Stimulated activated CD8-positive, alpha-beta memory T cell treated with anti-CD3 and anti-CD28 coated beads, Interleukin-7, amount 100 ng/mL, for 24 hours (primary cell): ENCODE results near the gene PPP2CA.
"Not testable (repeated sequence)": the region's sequence is repeated elsewhere in the genome, so short reads cannot be mapped to it uniquely, and the experiment has no call there.

ENCODE experiments used
- DNase-seq: peaks from one replicate; pipeline ENCODE4 v3.0.0-alpha.2; 2020; ENCODE audit warnings: low read depth

PPP2CA gene

DNA sequence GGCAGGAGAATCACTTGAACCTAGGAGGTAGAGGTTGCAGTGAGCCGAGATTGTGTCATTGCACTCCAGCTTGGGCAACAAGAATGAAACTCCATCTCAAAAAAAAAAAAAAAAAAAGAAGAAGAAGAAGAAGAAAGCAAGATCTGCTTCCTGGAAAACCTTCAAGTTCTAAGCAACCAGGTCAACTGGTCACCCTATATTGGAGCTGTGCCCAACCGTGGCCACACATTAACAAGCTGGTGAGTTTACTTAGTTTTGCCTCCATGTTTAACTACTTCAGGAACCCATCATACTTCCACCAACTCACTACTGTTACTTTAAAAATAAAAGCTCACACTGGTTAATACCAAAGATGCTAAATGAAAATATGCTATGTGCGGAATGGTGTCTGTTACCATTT lies 36.8 kb downstream of the PPP2CA start:
- DNase-seq = no peak

DNA sequence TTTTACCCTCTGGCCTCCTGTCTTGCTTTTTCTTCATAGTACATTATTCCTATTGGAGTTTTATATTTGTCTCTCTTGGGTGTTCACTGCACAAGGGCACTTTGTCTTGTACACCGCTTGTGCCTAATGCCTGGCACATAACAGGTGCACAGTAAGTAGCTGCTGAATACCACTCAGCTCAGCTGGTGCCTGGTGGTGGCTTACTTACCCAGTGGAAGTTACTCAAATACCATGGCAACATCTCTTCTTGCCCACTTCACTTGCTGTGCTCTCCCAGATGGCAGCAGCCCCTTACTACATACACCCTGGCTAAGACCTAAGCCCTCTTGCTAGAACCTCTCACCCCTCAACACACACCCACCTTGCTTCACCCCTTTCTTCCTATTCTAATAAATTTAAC lies 37.8 kb downstream of the PPP2CA start:
- DNase-seq = no peak

DNA sequence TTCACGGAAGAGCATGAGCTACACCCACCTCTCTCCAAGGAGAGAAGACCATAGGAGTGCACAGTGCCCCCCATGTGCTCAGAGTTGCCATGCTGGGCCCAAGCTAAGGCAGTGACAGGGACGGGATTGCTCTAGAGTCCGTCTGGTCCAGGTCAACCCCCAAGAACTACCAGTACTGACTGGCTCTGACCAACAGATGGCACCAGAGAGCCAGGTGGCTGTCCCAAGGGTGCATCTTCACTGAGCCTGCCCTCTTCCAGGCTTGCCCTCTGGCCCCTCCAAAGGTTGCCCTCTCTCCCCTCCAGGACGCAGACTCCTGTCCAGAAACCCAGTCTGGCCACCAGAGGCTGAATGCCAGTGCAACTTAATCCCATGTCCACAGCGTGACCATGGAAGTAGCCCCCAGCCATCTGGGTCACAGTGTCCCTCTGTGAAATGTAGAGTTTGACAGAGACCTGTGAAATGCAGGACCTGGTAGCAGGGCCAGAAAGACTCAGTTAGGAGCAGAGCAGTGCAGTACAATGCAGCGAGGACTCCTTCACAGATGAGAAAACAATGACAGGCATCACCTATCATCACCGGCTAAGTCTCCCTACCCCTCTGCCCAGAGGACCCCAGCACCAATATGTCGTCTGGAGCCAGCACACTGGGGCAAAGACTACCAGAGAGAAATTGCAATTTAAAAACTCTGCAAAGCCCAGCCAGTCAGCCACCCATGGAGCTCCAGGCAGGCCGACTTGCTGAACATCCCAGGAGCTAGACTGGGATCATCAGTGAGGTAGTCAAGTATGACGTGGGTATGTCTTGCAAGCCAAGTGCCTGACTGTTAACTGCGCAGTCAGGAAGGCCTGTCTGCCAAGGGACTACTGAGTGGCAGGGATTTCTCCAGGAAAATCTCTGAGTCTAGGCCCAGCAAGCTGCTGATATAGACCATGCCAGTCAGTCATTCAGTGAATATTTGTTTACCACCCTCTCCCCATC lies 41.4 kb downstream of the PPP2CA start:
- DNase-seq = peak; percentile 53

DNA sequence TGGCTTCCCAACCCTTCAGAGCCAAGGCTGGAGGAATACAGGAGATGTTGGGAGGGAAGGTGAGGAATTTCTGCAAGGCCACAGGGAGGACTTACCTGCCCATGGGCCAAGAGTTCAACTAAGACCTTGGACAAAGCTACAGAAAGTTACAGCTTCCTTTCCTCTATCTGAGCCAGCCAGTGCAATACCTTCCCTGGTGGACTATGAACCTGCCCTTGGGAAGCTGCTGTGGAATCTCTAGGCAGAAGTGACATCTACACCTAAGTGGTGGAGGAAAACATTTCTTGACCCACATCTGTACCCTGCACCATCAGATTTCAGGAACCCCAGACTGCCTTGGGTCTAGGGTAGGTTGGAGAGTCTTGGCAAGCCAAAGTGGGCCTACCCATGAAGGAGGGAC lies 42.4 kb downstream of the PPP2CA start:
- no peak for DNase-seq

DNA sequence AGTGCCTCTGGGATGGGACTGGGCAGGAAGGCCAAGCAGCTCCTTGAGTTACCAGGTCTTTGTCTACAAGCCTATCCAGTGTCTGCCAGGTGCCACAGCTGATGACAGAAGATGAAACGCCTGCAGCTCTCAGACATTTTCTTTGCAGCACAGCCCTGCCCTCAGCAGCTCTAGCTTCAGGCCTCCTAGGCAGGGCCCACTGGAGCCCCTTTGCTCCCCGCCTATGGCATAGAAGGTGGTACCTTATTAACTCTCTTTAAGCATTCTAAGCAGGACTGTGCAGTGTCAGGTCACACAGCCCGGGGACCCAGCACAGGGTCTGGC lies 47.8 kb downstream of the PPP2CA start:
- DNase-seq = no peak

DNA sequence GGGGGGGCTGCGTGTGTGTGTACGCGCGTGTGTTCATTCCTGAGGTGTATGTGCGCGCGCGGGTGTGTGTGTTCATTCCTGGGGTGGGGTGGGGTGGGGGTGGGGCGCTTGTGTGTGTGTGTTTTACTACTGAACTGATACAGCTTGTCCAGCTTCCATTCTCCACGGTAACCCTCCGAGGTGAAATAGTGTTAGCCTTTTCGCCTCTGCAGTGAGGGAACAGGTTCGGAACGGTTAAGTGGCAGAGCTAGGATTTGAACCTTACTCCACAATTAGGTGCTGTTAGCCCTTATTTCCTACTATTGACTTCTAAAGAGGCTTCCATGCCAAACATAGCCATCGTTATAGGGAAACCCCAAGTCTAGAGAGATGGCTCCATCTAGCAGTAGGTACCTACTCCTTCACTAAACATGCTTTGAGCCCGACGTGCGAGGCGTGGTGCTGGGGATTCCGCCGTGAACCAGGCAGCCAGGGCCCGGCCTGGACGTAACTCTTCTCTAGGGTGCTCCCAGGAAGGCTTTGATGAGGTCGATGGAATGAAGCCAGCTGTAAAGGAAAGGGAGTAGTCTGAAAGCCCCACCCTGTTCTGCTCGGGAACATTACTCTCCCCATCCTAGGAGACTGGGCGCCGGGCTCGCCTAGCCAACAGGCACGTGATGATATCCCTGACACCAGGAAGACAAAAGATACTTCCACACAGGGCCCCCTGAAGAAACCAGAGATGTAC lies 48.3 kb downstream of the PPP2CA start:
- DNase-seq = no peak

DNA sequence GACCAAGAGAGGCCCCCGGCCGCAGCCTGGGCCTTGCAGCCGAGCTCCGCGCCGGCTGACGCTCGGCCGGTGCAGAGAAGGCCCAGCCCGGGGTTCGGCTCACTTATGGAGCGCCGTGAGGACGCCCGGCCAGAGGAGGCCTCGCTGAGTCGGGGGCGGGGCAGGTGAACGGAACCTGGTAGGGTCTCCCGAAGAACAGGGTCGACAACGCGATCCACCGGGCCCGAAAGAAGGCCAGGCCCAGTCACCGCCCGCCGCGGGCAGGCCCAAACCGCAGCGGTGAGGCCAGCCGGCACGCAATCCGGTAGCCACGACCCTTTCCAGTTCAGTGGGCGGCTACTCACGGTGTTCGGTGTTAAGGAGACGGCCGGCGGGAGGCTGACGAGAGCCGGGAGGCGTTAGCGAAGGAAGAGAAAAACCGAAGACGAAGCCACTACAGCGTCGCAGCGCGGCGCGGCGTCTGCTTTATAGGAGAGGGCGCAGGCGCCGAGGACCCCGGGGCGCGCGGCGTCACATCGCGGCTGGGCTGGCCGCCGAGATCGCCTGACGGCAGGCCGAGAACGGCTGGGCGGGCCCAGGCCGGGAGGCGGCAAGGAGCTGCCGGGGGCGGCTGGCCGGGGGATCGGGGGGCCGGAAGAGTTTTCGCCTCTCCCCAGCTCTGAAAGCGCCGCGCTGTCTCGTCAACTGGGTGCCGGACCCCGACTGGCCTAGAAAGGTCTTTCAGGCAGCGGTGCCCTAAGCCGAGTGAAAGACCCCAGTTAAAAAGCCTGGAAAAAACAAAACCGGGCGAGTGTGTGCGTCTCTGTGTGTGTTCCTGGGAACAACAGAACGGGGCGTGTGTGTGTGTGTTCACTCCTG lies 49.1 kb downstream of the PPP2CA start, which contains the start of gene SKP1:
TSS of gene SKP1 (minus strand) at position 440 of the 858 bp plus-strand sequence. CDS start 2,928 bp downstream, outside the sequence.
- peak; percentile 64 for DNase-seq

DNA sequence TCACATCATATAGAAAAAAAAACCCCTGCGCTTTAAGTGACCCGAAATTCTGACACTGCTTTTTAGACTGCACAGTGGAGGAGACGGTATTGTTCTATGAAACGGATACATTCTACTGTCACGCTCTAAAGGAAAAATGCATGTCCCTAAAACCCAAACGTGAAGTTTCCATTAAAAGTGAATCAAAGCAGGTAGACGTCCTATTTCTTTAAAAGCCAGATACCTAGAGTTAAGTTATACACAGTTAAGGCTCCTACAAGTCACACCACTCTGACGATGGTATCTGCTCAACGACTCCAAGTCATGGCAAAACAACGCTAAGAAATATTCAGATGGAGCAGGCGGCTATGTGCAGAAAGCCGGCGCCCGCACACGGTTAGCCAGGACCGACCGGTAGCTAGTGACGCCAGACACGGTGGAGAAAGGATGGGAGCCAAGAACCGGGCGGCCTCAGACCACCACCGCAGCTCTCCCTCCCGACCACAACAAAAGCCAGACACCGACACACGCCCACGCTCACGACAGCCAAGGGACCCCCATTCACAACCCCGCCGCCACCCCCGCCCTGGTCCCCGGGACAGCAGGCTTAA lies 49.9 kb downstream of the PPP2CA start:
- DNase-seq = no peak

DNA sequence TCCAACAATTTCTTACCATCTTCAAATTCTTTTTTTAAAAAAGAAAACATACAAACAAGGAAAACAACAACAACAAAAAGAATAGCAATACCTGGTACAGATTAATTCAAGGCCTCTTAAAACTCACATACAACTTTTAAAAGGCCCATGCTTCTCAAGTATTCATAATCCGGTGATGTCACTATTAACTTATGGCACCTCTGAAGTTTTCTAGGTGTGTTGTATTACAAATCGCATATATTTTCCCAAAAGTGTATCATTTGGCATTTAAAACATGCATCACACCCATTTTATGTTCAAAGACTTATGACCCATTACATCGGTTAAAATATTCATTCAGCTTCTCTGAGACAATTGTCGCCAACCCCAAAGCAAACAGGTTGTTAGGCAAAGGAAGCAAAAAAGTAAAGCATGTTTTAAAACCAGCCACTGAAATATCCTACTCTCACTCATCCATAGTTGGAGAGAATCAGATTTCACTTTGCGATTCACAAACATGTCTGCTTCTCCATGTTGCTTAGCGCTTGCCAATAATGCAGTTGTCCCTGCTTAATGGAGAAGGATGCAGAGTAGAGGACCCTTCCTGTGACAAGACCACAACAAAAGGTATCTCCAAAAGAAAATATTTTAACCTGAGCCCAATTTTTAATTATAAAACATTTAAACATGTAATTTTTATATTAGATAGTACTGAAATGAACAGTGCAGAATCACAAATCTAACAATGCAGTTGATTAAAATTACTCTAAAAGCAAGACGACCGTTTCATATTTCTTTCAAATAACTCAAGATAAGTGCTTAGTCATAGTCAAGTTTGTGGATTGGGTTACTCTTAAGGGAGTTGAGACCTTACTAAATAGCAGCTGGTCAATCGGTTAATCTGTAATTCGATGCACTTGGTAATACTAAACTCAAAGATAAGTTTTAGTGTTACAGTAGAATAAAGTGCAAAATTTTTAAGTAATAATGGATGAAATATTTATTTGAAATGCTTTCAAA lies 50.7 kb downstream of the PPP2CA start:
- DNase-seq = no peak

DNA sequence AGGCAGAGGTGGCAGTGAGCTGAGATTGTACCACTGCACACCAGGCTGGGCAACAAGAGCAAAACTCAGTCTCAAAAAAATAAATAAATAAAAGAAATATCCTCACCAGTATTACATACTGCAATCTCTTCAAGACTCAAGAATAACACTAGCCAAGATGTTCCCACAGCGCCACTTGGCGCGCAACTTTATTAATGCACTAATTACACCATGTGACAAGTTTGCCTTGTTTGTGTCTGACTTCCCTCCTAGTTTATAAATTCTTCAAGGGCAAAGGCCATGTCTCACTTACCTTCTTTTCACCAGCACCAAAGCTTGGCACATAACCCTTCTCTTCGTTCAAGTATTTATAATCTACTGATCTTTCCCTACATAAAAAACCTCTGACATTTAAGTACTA lies 53.9 kb downstream of the PPP2CA start:
- no peak for DNase-seq

DNA sequence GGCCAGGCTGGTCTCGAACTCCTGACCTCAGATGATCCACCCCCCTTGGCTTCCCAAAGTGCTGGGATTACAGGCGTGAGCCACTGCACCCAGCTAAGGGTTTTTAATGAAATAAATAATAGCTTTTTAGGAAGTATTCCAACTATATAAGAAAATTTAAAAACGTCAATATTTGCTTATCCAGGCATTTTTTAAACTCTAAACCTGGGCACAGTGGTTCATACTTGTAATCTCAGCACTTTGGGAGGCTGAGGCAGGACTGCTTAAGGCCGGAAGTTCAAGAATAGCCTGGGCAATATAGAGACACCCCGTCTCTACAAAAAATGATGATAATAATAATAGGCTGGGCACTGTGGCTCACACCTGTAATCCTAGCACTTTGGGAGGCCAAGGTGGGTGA lies 63.3 kb downstream of the PPP2CA start:
- DNase-seq = no peak

DNA sequence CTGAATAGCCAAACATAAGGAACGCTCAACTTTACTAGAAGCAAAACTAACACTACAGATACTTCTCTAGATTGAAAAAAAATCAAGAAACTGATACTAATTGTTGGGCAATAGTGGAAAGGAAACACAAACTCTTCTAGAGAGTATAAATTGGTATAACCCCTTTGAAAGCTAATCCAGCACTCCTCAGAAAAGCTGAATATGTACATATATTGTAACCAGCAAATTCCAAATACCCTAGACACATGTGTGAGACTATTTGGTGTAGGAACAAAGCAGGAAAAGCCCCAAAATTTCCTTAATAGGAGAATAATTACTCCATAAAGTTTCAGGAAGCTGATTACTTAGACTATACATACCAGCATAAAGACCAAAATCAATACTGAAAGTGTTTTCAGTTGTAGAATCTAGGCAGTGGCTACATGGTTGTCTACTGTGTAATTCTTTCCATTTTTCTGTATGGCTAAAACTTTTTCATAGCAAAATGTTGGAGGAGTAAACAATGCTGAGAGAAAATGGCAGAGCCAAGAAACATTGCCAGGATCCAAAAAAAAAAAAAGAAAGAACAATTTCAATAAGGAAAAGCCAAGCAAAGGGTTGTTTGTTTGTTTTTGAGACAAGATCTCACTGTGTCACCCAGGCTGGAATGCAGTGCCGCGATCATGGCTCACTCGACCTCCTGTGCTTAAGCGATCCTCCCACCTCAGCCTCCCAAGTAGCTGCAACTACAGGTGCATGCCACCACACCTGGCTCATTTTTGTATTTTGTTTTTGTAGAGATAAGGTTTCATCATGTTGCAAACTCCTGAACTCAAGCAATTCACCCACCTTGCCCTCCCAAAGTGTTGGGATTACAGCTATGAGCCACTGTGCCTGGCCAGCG lies 64.1 kb downstream of the PPP2CA start:
- DNase-seq = no peak

DNA sequence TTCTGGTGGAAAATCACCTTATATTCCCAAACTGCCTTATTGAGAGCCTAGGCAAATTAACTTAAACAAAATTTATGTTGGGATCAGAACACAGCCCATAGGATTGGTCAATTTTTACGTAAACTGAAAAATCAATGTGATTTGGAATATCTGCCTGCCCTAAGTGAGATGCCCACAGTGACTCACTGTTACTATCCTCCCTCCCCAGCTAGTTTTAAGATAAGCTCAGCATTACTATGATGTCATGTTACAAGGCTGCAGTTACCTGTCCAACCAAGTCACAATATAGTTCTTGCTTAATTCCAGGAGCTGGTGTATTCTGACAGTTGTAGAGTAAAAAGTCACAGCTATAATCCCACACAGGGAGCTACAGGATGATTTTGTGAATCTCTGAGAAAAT lies 72.2 kb downstream of the PPP2CA start:
- DNase-seq = no peak

DNA sequence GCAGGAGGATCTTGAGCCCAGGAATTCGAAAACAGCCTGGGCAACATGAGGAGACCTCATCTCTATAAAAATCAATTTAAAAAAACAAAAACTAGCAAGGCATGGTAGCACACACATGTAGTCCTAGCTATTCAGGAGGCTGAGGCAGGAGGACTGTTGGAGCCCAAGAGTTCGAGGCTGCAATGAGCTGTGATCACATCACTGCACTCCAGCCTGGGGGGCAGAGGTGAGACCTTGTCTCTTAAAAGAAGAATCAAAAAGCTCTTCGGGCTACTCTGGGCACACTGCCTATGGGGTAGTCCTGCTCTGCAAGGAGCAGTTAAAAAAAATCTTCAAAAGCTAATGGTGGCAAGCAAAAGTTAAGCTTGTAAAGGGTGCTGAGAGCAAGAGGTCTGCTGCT lies 72.6 kb downstream of the PPP2CA start:
- DNase-seq = no peak

DNA sequence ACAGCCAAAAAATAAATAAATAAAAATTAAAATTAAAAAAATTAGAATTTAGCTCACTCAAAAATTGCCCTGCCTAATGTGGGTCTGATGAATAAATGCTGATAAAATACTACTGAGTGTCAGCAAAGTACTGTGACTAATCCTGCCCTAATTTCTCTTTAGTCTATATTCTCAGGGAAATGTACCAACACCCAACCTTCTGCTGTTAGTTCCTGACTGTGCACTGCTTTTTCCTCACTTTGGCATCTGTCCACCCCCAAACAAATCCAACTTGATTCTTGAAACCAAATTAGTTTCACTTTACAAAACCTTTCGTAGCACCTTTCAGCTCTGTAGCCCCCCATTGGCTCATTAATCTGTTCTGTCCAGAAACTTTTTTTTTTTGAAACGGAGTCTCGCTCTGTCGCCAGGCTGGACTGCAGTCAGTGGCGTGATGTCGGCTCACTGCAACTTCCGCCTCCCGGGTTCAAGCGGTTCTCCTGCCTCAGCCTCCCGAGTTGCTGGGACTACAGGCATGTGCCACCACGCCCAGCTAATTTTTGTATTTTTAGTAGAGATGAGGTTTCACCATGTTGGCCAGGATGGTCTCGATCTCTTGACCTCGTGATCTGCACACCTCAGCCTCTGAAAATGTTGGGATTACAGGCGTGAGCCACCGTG lies 73.6 kb downstream of the PPP2CA start:
- DNase-seq = not testable (repeated sequence)

DNA sequence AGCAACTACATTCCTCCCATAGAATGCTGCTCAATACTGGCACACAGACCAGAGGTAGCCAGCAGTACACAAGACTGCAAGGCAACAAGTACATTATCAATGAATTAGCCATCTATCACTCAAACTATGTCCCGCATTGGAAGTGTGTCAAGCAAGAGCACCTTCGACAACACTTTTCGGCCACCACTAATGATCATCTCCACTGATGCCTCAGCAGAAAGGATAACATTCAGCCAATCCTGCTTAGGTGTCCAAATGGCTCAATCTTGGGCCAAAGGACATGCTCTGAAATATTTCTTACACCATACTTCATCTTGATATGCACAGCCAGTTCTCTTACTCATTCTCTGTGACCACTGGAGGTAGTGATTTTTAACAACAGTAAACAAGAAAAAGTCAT lies 74.2 kb downstream of the PPP2CA start:
- no peak for DNase-seq

DNA sequence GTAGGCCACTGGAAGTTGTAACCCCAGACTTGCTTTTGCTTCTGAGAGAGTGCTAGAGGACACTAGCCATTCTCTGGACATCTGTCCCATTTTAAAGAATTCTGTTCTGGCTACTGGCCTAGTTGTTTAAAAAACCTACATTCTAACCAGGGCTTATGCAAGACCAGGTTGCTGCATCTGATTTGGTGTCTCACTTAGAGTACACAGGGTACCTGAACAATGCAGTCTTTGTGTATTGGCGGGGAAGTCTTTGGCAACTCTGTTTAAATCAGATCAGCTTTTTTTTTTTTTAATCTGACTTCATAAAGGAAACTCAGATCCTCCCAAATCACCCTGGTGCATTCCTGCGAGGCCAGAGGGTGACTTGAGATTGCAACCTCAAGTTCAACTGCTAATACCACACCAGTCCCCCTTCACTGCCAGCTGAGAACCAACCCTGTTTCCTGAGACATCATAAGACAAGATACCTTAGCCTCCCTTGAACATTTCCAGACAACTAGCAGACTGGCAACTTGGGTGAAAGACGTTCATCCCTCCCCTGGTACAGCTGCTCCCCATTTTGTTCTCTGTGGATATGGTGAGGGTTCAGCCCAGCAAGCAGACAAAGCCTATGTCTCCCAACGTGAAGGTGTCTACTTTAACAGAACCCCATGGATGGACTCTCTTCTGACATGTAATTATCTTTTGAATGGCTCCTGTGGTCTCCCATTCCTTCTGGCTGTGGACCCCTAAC lies 76.1 kb downstream of the PPP2CA start:
- DNase-seq = no peak

DNA sequence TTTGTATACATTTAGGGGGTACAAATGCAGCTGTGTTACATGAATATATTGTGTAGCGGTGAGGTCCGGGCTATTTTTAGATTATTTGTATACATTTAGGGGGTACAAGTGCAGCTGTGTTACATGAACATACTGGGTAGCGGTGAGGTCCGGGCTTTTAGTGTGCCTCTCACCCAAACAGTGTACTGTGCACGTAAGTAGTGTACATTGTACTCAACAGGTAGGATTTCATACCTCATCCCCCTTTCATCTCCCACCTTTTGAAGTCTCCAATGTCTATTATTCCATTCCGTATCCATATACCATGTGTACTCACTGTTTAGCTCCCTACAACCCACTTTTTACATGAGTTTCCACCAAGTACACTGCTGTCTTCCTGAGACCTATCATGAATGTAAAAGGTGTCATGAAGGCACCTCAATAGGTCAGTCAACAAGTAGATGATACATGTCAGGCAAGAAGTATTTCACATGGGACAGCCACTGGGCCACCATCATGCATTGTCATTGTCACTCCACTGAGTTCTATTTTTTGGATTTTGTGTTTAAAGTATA lies 76.8 kb downstream of the PPP2CA start:
- DNase-seq = no peak
